GM12875 (cell line): ENCODE results near the gene KCNE3.

Experiments used
- H3K4me3 ChIP-seq: one replicate; pipeline ENCODE4 v1.5.1; 2011; ENCODE audit warnings: low read depth, low read length, control low read depth
- CTCF ChIP-seq: IDR thresholded peaks from 2 replicates; pipeline ENCODE4 v1.5.1; 2011; ENCODE audit warnings: low read depth, mild to moderate bottlenecking, control low read depth, inconsistent platforms, low read length, moderate library complexity, borderline replicate concordance; ENCODE audit not compliant: insufficient read depth

Gene KCNE3

GRCh38 chr11:74493791-74494630, 26.7 kb upstream of the KCNE3 start:
- H3K4me3 ChIP-seq, result peak overlapping the region; percentile 95
- no peak for TF ChIP-seq CTCF

- H3K4me3 ChIP-seq, result peak within 1 kb of the TSS; percentile 95
These were observed 25.8 kb upstream of the KCNE3 start, which contains the start of gene LIPT2 for GRCh38 chr11:74492974-74493790. Gene LIPT2 (minus strand): TSS chr11:74493724. CDS start chr11:74493703, 21 bp downstream.

GRCh38 chr11:74492084-74492483, 24.7 kb upstream of the KCNE3 start:
- H3K4me3 ChIP-seq, result no peak overlapping the region
- TF ChIP-seq CTCF, result no peak

More at GRCh38 chr11:74492974-74493790, 25.8 kb upstream of the KCNE3 start, which contains the start of gene LIPT2:
- TF ChIP-seq CTCF, result no peak

GRCh38 chr11:74490941-74491340, 23.6 kb upstream of the KCNE3 start:
- H3K4me3 ChIP-seq, result no peak overlapping the region
- no peak for TF ChIP-seq CTCF

- TF ChIP-seq CTCF, result 0 out of 2 replicates have a peak, but pooled peaks have one; percentile 24
- H3K4me3 ChIP-seq, result no peak overlapping the region
These were observed 20.5 kb upstream of the KCNE3 start for GRCh38 chr11:74487875-74488274.

GRCh38 chr11:74485868-74486267, 18.5 kb upstream of the KCNE3 start:
- no peak for TF ChIP-seq CTCF
- H3K4me3 ChIP-seq, result no peak overlapping the region
